Epithelial cell of proximal tubule (primary cell): ENCODE measurements around the gene FAM136A. TPM values are rescaled to one million over a fixed set of nuclear protein-coding genes. Genes with fewer than 3 reads are reported as not detected.
"Not testable (repeated sequence)": the region's sequence is repeated elsewhere in the genome, so short reads cannot be mapped to it uniquely, and the experiment has no call there.

Experiments used
- DNase-seq: peaks from one replicate; pipeline ENCODE4 v3.0.0-alpha.2; 2011; ENCODE audit warnings: low read depth
- H3K4me3 ChIP-seq: 2 replicates; pipeline ENCODE4 v1.5.1; 2011; ENCODE audit warnings: low read depth, mild to moderate bottlenecking, low read length
- CTCF ChIP-seq: conservative IDR thresholded peaks from 2 replicates; pipeline ENCODE4 v1.5.1; 2012; ENCODE audit warnings: low read depth, mild to moderate bottlenecking, low read length
- total RNA-seq: library from RNA; depleted of rRNA; stranded (reverse); fragments of >200 nt; gene quantifications from 2 replicates; pipeline ENCODE4 v1.2.3, GENCODE V29; 2015

Gene FAM136A
- total RNA-seq, 1 donor from 2014 or later: 55.7 TPM

GRCh38 chr2:70321370-70321769, 19.5 kb upstream of the FAM136A start:
- no peak for TF ChIP-seq CTCF
- no peak for DNase-seq
- H3K4me3 ChIP-seq: no peak overlapping the region

GRCh38 chr2:70314640-70315039, 12.8 kb upstream of the FAM136A start:
- no peak for DNase-seq
- TF ChIP-seq CTCF: no peak
- no peak overlapping the region for H3K4me3 ChIP-seq

GRCh38 chr2:70312560-70312959, 10.7 kb upstream of the FAM136A start:
- no peak for TF ChIP-seq CTCF
- DNase-seq: no peak
- no peak overlapping the region for H3K4me3 ChIP-seq

- TF ChIP-seq CTCF: no peak
- no peak for DNase-seq
- H3K4me3 ChIP-seq: no peak overlapping the region
Observed at GRCh38 chr2:70310899-70311298, 9.0 kb upstream of the FAM136A start.

GRCh38 chr2:70305531-70305930, 3.7 kb upstream of the FAM136A start:
- no peak overlapping the region for H3K4me3 ChIP-seq
- DNase-seq: no peak
- no peak for TF ChIP-seq CTCF

GRCh38 chr2:70304498-70304897, 2.6 kb upstream of the FAM136A start:
- DNase-seq: no peak
- no peak for TF ChIP-seq CTCF
- no peak overlapping the region for H3K4me3 ChIP-seq

- no peak for DNase-seq
- TF ChIP-seq CTCF: no peak
Observed at GRCh38 chr2:70303186-70303585, 1.3 kb upstream of the FAM136A start.

GRCh38 chr2:70302195-70302546, 304 bp upstream of the FAM136A start:
- DNase-seq: not testable (repeated sequence)
- peak overlapping the region; percentile 95 for H3K4me3 ChIP-seq

More at GRCh38 chr2:70303186-70303585, 1.3 kb upstream of the FAM136A start:
- no peak overlapping the region for H3K4me3 ChIP-seq
